ENCODE data around the gene ZNF165.

- TF ChIP-seq ZNF24 (tag by site-specific recombination; IDR thresholded peaks at IDR 0.05) (no peak), CTCF (tag by site-specific recombination; IDR thresholded peaks at IDR 0.05) (no peak), ZNF335 (tag by site-specific recombination; conservative IDR thresholded peaks at IDR 0.05) (no peak), ZNF274 (IDR thresholded peaks at IDR 0.05; ENCODE audit: low read length) (no peak), ZNF274 (tag by site-specific recombination; IDR thresholded peaks at IDR 0.05; ENCODE audit: borderline replicate concordance) (no peak), ZBTB20 (tag by site-specific recombination; IDR thresholded peaks at IDR 0.05) (no peak), ZNF510 (tag by site-specific recombination; IDR thresholded peaks at IDR 0.05; ENCODE audit: insufficient replicate concordance) (no peak), ZNF449 (tag by site-specific recombination; IDR thresholded peaks at IDR 0.05) (no peak), TRIM28 (IDR thresholded peaks at IDR 0.05; ENCODE audit: borderline replicate concordance, low read length) (no peak), BCL11A (tag by site-specific recombination; IDR thresholded peaks at IDR 0.05; ENCODE audit: low read depth) (no peak), GLI2 (tag by site-specific recombination; IDR thresholded peaks at IDR 0.05; ENCODE audit: borderline replicate concordance, low read depth) (no peak), ZEB2 (tag by site-specific recombination; IDR thresholded peaks at IDR 0.05) (no peak), ZNF433 (tag by site-specific recombination; IDR thresholded peaks at IDR 0.05; ENCODE audit: low read depth) (no peak), ZNF280D (tag by site-specific recombination; IDR thresholded peaks at IDR 0.05) (no peak)
Observed at GRCh38 chr6:28053584-28053983, 26.8 kb upstream of the ZNF165 start.

All from HEK293 (cell line).